Subcutaneous adipose tissue (tissue), 4 donors: ENCODE results near the gene KATNB1. TPM values are rescaled to one million over a fixed set of nuclear protein-coding genes. Genes with fewer than 3 reads are reported as not detected.

ENCODE experiments used
- total RNA-seq, 4 donors: library from RNA; depleted of rRNA; stranded (reverse); fragments of >200 nt; gene quantifications; one replicate each; pipeline ENCODE4 v1.1.0, GENCODE V29; 2016
- TF ChIP-seq, protein P1 (sequence below): fragments of 450-650 bp; IDR thresholded peaks from one replicate; pipeline ENCODE4 v1.5.1; 2016; ENCODE audit warnings: low read depth, mild to moderate bottlenecking, control low read depth, antibody characterized with exemption, moderate library complexity

Gene KATNB1
- total RNA-seq, 4 donors from 2014 or later, result 8.6 to 14.3 (median 10.7) TPM

GRCh38 chr16:57728336-57729181 lies 7.0 kb upstream of the KATNB1 start:
- TF ChIP-seq, protein P1, sequence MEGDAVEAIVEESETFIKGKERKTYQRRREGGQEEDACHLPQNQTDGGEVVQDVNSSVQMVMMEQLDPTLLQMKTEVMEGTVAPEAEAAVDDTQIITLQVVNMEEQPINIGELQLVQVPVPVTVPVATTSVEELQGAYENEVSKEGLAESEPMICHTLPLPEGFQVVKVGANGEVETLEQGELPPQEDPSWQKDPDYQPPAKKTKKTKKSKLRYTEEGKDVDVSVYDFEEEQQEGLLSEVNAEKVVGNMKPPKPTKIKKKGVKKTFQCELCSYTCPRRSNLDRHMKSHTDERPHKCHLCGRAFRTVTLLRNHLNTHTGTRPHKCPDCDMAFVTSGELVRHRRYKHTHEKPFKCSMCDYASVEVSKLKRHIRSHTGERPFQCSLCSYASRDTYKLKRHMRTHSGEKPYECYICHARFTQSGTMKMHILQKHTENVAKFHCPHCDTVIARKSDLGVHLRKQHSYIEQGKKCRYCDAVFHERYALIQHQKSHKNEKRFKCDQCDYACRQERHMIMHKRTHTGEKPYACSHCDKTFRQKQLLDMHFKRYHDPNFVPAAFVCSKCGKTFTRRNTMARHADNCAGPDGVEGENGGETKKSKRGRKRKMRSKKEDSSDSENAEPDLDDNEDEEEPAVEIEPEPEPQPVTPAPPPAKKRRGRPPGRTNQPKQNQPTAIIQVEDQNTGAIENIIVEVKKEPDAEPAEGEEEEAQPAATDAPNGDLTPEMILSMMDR, result no peak

DNA sequence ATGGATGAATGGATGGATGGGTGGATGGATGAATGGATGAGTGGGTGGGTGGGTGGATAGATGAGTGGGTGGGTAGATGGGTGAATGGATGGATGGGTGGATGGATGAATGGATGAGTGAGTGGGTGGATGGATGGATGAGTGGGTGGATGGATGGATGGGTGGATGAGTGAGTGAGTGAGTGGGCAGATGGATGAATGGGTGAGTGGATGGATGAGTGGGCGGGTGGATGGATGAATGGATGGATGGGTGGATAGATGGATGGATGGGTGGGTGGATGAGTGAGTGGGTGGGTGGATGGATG lies 6.4 kb upstream of the KATNB1 start:
- TF ChIP-seq, protein P1, result no peak

- TF ChIP-seq, protein P1, result no peak
These were observed 4.5 kb upstream of the KATNB1 start for GRCh38 chr16:57730771-57731730.

- TF ChIP-seq, protein P1, result no peak
These were observed 3.5 kb upstream of the KATNB1 start for GRCh38 chr16:57732037-57732436.

DNA sequence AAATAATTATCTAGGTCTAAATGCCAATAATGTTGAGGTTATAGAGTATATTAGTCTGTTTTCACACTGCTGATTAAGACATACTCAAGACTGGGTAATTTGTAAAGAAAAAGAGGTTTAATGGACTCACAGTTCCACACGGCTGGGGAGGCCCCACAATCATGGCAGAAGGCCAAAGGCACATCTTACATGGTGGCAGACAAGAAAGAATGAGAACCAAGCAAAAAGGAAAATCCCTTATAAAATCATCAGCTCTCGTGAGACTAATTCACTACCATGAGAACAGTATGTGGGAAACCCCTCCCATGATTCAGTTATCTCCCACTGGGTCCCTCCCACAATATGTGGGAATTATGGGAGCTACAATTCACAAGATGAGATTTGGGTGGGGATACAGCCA lies 2.9 kb upstream of the KATNB1 start:
- TF ChIP-seq, protein P1, result no peak

- TF ChIP-seq, protein P1, result no peak
These were observed 1.2 kb upstream of the KATNB1 start for GRCh38 chr16:57734308-57734924.
